HG03135 (cell line): ENCODE results near the gene PEX26.

Source experiments
- ATAC-seq: cut with Tn5 transposase; IDR thresholded peaks from one replicate; pipeline ENCODE4 v1.9.1; 2021; ENCODE audit warnings: mild to moderate bottlenecking, moderate library complexity; ENCODE audit not compliant: unreplicated experiment

The PEX26 gene

GRCh38 chr22:18154821-18155390 lies 77.1 kb downstream of the PEX26 start:
- no peak for ATAC-seq
